ENCODE results near the gene LENG1. TPM values are rescaled to one million over a fixed set of nuclear protein-coding genes. Genes with fewer than 3 reads are reported as not detected.

Gene LENG1
- total and polyA plus RNA-seq, 9 donors, result 5.2 to 14.0 (median 8.5) TPM

DNA sequence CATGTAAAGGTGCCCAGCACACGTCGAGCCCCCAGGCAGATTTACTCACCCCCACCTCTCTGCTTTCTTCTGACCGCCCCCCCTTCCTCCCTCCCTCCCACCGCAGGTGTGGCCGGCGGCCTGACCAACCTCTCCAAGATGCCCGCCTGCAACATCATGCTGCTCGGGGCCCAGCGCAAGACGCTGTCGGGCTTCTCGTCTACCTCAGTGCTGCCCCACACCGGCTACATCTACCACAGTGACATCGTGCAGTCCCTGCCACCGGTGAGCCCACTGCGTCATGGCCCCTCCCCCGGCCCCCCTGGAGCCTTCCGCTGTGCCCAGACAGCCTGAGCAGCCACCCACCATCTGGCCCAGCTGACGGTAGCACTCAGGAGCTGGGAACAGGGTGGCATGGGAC, 35.1 kb downstream of the LENG1 start:
- no peaks in the 10 kb centered on the region for H3K36me3 ChIP-seq
- H3K4me3 ChIP-seq, result no peak overlapping the region
- no peak overlapping the region for H3K27ac ChIP-seq
- WGBS, 3 donors, result 87 to 89% (median 89%) methylated on average over 17 to 19 of the region's 19 CpGs
- H3K9me3 ChIP-seq, result no peaks in the 10 kb centered on the region
- H3K27me3 ChIP-seq, result no peaks in the 10 kb centered on the region
- DNase-seq, result no peak
- TF ChIP-seq, protein P1, sequence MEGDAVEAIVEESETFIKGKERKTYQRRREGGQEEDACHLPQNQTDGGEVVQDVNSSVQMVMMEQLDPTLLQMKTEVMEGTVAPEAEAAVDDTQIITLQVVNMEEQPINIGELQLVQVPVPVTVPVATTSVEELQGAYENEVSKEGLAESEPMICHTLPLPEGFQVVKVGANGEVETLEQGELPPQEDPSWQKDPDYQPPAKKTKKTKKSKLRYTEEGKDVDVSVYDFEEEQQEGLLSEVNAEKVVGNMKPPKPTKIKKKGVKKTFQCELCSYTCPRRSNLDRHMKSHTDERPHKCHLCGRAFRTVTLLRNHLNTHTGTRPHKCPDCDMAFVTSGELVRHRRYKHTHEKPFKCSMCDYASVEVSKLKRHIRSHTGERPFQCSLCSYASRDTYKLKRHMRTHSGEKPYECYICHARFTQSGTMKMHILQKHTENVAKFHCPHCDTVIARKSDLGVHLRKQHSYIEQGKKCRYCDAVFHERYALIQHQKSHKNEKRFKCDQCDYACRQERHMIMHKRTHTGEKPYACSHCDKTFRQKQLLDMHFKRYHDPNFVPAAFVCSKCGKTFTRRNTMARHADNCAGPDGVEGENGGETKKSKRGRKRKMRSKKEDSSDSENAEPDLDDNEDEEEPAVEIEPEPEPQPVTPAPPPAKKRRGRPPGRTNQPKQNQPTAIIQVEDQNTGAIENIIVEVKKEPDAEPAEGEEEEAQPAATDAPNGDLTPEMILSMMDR (IDR thresholded peaks at IDR 0.05), result no peak
- TF ChIP-seq POLR2A (IDR thresholded peaks at IDR 0.05) (no peak), EP300 (IDR thresholded peaks at IDR 0.05) (no peak)
- H3K4me1 ChIP-seq (ENCODE audit: insufficient read depth), result no peaks in the 10 kb centered on the region
- intact Hi-C loops (cut with DNase I), result no loop called here

DNA sequence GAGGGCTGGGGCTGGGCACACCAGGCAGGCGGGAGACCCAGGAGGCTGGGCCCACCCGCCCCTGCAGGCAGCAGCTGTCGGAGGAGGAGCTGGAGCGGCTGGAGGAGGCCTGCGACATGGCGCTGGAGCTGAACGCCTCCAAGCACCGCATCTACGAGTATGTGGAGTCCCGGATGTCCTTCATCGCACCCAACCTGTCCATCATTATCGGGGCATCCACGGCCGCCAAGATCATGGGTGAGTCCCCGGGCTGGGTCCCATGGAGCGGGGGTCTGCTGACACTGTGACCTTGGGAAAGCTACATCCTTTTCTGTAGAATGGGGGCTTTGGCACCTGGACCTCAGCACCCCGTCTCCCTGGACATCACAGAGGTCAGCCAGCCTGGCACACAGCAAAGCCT, 35.8 kb downstream of the LENG1 start:
- TF ChIP-seq EP300 (IDR thresholded peaks at IDR 0.05) (no peak), POLR2A (IDR thresholded peaks at IDR 0.05) (no peak)
- Histone ChIP-seq H3K4me1 (ENCODE audit: insufficient read depth) (no peaks in the 10 kb centered on the region), H3K4me3 (no peak overlapping the region), H3K27ac (no peak overlapping the region), H3K27me3 (no peaks in the 10 kb centered on the region), H3K36me3 (no peaks in the 10 kb centered on the region), H3K9me3 (no peaks in the 10 kb centered on the region)
- no peak for DNase-seq
- intact Hi-C loops (cut with DNase I), result no loop called here
- 80 to 88% (median 87%) methylated on average over 14 to 17 of the region's 17 CpGs for WGBS, 3 donors

DNA sequence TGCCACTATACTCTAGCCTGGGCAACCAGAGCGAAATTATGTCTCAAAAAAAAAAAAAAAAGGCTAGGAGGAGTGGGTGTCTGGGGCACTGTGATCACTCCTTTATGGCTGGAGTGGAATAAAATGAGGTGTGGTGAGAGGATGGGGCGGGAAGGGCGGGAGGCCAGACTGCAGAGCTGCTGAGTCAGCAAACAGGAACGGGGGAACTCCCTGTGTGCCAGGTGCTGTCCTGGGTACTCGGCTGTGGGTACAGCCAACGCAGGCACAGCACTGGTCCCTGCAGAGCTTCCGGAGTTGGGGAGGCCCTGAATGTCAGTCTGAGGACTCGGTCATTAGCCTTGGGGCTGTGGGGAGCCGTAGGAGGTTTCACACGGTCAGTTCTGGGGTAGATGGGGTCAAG, 38.3 kb downstream of the LENG1 start:
- intact Hi-C loops (cut with DNase I), result no loop called here
- no peaks in the 10 kb centered on the region for H3K9me3 ChIP-seq
- H3K27ac ChIP-seq, result no peak overlapping the region
- H3K4me1 ChIP-seq (ENCODE audit: insufficient read depth), result peaks cover 4% of the 10 kb centered on the region
- no peak for DNase-seq
- H3K27me3 ChIP-seq, result no peaks in the 10 kb centered on the region
- no peak overlapping the region for H3K4me3 ChIP-seq
- TF ChIP-seq POLR2A (IDR thresholded peaks at IDR 0.05) (no peak), EP300 (IDR thresholded peaks at IDR 0.05) (no peak)
- TF ChIP-seq, protein P1 (IDR thresholded peaks at IDR 0.05), result no peak
- no peaks in the 10 kb centered on the region for H3K36me3 ChIP-seq
- 93 to 94% (median 94%) methylated on average over 10 of the region's 10 CpGs for WGBS, 3 donors

DNA sequence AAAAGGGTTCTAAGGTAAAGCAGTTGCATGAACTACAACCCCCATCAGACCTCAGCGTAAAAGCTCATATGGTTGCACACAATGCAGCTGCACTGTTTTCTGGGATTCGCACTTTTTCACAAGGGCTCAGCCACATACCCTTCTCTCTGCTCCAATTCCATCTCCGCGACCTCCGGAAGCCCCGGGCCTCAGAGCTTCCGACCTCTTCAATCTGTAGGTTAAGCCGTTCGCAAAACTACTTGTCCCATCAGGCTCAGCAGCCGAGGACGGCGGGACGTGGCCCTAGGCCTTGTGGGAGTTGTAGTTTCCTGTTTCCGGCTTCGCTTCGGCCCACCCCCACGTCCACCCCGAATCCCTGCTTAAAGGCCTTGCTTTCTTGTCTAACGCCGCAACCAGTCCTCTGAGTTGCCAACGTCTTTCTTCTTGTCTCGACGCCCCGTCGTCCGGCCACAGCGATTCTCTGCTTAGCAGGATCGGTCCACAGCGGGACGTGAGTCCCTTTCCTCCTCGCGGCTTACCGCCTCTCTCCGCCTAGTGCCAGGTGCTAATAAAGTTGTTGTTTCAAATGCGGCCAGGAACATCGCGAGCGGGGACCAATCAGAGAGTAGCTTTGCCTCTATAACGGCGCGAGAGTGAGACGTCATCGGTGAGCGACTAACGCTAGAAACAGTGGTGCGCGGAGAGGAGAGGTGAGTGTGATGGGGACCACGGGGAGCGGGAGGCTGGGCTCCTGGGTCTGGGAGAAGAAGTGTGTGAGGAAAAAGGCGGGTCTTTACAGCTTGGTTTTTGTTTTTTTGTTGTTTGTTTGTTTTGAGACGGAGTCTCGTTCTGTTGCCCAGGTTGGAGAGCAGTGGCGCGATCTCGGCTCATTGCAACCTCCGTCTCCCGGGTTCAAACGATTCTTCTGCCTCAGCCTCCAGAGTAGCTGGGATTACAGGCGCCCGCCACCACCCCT, 44.1 kb downstream of the LENG1 start, which contains the start of the genes PRPF31 and TFPT:
Gene PRPF31, plus strand, starts transcription at position 646 of the 955 bp plus-strand sequence. CDS start 2,525 bp downstream, outside the sequence.
Gene TFPT, minus strand, starts transcription at position 549 of the 955 bp plus-strand sequence. Its CDS starts 388 bp downstream, at position 161.
- 0% methylated on average over 60 of the region's 60 CpGs for WGBS, 3 donors
- H3K27ac ChIP-seq, result peak within 1 kb of the TSS; percentile 69 to 81
- TF ChIP-seq POLR2A (IDR thresholded peaks at IDR 0.05) (peak; percentile 78), EP300 (IDR thresholded peaks at IDR 0.05) (no peak)
- TF ChIP-seq, protein P1 (IDR thresholded peaks at IDR 0.05), result peak in 2 of 3 donors; percentile 25 to 31
- DNase-seq, result peak; percentile 95 to 98 (median 96)
- no peaks in the 10 kb centered on the region for H3K9me3 ChIP-seq
- no peaks in the 10 kb centered on the region for H3K27me3 ChIP-seq
- H3K4me3 ChIP-seq, result peak within 1 kb of the TSS; percentile 72
- no peaks in the 10 kb centered on the region for H3K36me3 ChIP-seq
- intact Hi-C loops (cut with DNase I), result loop anchor here in 1 of 4 donors (10.0 kb wide), 1 partner anchor 241 kb away; no protein-coding TSS in a partner anchor
- peaks cover 10% of the 10 kb centered on the region for H3K4me1 ChIP-seq (ENCODE audit: insufficient read depth)
